Neural crest cell (in vitro differentiated cells): ENCODE results near the gene LATS2. TPM values are rescaled to one million over a fixed set of nuclear protein-coding genes. Genes with fewer than 3 reads are reported as not detected.
"Not testable (repeated sequence)": the region's sequence is repeated elsewhere in the genome, so short reads cannot be mapped to it uniquely, and the experiment has no call there.

Experiments
- DNase-seq: peaks from one replicate; pipeline ENCODE4 v3.0.0; 2021; ENCODE audit warnings: low read depth, mixed read lengths, low spot score
- H3K27ac Mint-ChIP-seq: one replicate; pipeline ENCODE4 v1.8.0; 2021; ENCODE audit warnings: mild to moderate bottlenecking, mixed read lengths; ENCODE audit not compliant: unreplicated experiment
- H3K27me3 Mint-ChIP-seq: 2 replicates; pipeline ENCODE4 v1.8.0; 2021; ENCODE audit warnings: low read depth, mild to moderate bottlenecking, mixed read lengths
- H3K36me3 Mint-ChIP-seq: 2 replicates; pipeline ENCODE4 v1.8.0; 2021; ENCODE audit warnings: low read depth, mild to moderate bottlenecking, mixed read lengths
- H3K4me1 Mint-ChIP-seq: 2 replicates; pipeline ENCODE4 v1.8.0; 2021; ENCODE audit warnings: mixed read lengths
- H3K4me3 Mint-ChIP-seq: one replicate; pipeline ENCODE4 v1.8.0; 2021; ENCODE audit warnings: mild to moderate bottlenecking, mixed read lengths
- H3K9me3 Mint-ChIP-seq: 2 replicates; pipeline ENCODE4 v1.8.0; 2021; ENCODE audit warnings: mixed read lengths
- total RNA-seq: library from RNA; stranded (reverse); gene quantifications from 2 replicates; pipeline ENCODE4 v1.2.1, GENCODE V29; 2021
- TF ChIP-seq, protein P1 (sequence below): fragments of 200-600 bp; sonication (generic); conservative IDR thresholded peaks from 2 replicates; pipeline ENCODE4 v1.5.0; 2021; ENCODE audit warnings: antibody characterized with exemption, mild to moderate bottlenecking

LATS2 gene
- total RNA-seq, 1 donor from 2014 or later = 26.2 TPM

DNA sequence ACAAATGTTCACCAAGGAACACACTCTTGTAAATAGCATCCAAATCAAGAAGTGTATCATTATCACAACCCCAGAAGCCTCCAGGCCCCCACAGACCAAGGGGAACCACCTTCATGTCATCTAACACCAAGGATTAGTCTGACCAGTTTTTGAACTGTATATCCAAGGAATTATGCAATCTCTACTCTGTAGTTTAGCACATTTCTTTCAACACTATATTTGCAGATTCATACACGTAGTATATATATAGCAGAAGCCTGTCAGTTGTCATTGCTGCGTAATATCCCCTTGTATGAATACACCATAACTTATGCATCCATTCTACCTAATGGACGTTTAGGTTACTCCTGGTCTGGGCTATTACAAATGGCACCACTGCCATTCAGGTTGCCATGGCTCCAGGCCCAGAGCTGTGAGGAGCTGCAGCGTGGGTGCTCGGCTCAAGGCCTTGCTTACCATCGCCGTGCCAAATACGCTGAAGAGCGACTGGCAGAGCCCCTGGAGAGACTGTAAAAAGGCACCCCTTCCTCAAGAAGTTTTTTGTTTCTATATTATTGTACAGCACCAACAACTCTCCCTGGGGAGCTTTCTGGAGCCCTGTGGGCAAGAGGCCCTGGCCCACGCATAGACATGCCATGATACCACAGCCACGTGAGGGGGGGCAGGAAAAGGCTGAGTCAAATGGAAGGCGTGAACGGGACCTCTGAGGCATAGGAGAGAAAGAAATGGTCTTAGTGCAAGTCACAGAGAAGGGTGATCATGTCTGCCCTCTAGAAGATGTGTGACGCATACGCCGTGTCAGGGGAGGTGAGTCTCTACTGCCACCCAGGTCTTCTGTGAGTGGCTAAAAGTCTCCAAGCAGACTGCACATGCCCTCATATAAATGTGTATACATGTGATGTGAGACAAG lies 10.8 kb downstream of the LATS2 start:
- no peaks in the 10 kb centered on the region for H3K36me3 Mint-ChIP-seq
- no peak overlapping the region for H3K4me3 Mint-ChIP-seq
- H3K4me1 Mint-ChIP-seq = peaks cover 7% of the 10 kb centered on the region
- H3K27ac Mint-ChIP-seq = no peak overlapping the region
- TF ChIP-seq, protein P1, sequence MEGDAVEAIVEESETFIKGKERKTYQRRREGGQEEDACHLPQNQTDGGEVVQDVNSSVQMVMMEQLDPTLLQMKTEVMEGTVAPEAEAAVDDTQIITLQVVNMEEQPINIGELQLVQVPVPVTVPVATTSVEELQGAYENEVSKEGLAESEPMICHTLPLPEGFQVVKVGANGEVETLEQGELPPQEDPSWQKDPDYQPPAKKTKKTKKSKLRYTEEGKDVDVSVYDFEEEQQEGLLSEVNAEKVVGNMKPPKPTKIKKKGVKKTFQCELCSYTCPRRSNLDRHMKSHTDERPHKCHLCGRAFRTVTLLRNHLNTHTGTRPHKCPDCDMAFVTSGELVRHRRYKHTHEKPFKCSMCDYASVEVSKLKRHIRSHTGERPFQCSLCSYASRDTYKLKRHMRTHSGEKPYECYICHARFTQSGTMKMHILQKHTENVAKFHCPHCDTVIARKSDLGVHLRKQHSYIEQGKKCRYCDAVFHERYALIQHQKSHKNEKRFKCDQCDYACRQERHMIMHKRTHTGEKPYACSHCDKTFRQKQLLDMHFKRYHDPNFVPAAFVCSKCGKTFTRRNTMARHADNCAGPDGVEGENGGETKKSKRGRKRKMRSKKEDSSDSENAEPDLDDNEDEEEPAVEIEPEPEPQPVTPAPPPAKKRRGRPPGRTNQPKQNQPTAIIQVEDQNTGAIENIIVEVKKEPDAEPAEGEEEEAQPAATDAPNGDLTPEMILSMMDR = no peak
- no peaks in the 10 kb centered on the region for H3K9me3 Mint-ChIP-seq
- H3K27me3 Mint-ChIP-seq = no peaks in the 10 kb centered on the region
- DNase-seq = no peak

DNA sequence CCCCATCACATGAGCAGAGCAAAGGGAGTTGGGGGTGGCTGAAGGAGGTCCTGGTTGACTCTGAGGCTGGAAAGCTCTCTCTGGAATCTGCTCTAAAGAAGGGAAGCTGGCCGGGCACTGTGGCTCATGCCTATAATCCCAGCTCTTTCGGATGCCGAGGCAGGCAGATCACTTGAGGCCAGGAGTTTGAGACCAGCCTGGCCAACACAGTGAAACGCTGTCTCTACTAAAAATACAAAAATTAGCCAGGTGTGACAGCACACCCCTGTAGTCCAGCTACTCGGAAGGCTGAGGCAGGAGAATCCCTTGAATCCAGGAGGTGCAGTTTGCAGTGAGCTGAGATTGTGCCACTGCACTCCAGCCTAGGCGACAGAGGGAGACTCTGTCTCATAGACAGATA lies 11.7 kb downstream of the LATS2 start:
- not testable (repeated sequence) for H3K36me3 Mint-ChIP-seq, H3K4me1 Mint-ChIP-seq, H3K4me3 Mint-ChIP-seq, H3K9me3 Mint-ChIP-seq, H3K27ac Mint-ChIP-seq, DNase-seq, H3K27me3 Mint-ChIP-seq

GRCh38 chr13:21048901-21049698 lies 12.3 kb downstream of the LATS2 start:
- peaks cover 3% of the 10 kb centered on the region for H3K4me1 Mint-ChIP-seq
- TF ChIP-seq, protein P1 = no peak
- peak overlapping the region; percentile 71 for H3K27ac Mint-ChIP-seq
- no peaks in the 10 kb centered on the region for H3K36me3 Mint-ChIP-seq
- no peak for DNase-seq
- H3K4me3 Mint-ChIP-seq = no peak overlapping the region
- H3K27me3 Mint-ChIP-seq = no peaks in the 10 kb centered on the region
- no peaks in the 10 kb centered on the region for H3K9me3 Mint-ChIP-seq

GRCh38 chr13:21047591-21048282 lies 13.6 kb downstream of the LATS2 start:
- Mint-ChIP-seq H3K4me3 (no peak overlapping the region), H3K36me3 (no peaks in the 10 kb centered on the region), H3K4me1 (peaks cover 4% of the 10 kb centered on the region), H3K27ac (no peak overlapping the region), H3K27me3 (no peaks in the 10 kb centered on the region), H3K9me3 (no peaks in the 10 kb centered on the region)
- TF ChIP-seq, protein P1 = no peak
- DNase-seq = no peak

- Mint-ChIP-seq H3K9me3 (no peaks in the 10 kb centered on the region), H3K36me3 (no peaks in the 10 kb centered on the region), H3K4me3 (no peak overlapping the region), H3K4me1 (peaks cover 4% of the 10 kb centered on the region), H3K27me3 (no peaks in the 10 kb centered on the region), H3K27ac (no peak overlapping the region)
- DNase-seq = no peak
- TF ChIP-seq, protein P1 = no peak
These were observed 14.3 kb downstream of the LATS2 start for GRCh38 chr13:21047087-21047486.
